GM19035 (cell line): ENCODE results near the gene ACKR4.
"Not testable (repeated sequence)": the region's sequence is repeated elsewhere in the genome, so short reads cannot be mapped to it uniquely, and the experiment has no call there.

Source experiments
- ATAC-seq: cut with Tn5 transposase; IDR thresholded peaks from one replicate; pipeline ENCODE4 v1.9.1; 2021; ENCODE audit not compliant: unreplicated experiment

The ACKR4 gene

DNA sequence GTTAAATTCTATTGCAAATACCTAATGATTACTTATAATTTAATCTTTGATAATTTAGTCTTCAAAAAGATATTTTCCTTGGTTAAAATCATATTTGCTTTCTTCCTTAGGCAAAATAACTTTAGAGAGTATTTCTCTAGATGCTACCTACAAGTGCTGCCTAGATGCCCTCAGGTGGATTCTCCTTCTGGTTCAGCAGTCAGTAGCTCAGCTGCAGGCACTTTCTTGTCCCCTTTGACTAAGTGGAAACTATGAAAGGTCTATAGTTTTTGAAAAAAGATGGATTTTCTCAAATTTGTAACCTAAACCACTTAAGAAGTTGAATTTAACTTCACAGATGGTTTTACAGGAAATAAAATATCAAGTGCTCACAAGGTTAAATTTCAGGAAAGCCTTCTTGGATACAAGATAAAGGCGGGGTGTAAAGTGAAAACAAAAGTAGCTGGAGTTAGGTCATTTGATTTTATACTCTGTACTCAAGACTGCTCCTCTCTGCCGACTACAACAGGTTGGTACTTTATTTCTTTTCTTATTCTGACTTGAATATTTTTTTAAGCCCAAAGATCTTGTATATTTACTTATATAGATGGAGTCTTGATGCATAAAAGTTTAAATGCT, at the start of gene ACKR4:
Gene ACKR4 (plus strand): TSS at position 455 of the 618 bp plus-strand sequence. CDS start 3,128 bp downstream, outside the sequence.
- ATAC-seq, result no peak

DNA sequence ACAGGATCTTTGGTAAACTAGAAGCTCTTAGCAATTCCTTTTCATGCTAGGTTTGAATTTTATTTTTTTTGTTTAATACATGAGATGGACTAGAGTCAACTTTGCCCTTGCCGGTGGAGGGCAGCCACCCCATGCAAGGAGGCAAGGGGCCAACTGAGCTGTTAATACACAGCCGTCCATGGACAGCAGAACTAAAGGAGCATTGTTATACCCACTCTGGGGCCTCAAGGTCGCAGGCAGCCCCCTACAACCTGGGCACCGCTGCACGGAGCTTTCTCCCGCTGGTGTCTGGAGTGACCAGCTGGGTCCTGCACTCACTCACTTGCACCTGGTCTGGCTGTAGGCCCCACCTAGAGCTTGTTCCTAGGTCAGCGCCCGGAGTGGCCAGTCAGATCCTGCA, 47.9 kb upstream of the ACKR4 start:
- no peak for ATAC-seq

DNA sequence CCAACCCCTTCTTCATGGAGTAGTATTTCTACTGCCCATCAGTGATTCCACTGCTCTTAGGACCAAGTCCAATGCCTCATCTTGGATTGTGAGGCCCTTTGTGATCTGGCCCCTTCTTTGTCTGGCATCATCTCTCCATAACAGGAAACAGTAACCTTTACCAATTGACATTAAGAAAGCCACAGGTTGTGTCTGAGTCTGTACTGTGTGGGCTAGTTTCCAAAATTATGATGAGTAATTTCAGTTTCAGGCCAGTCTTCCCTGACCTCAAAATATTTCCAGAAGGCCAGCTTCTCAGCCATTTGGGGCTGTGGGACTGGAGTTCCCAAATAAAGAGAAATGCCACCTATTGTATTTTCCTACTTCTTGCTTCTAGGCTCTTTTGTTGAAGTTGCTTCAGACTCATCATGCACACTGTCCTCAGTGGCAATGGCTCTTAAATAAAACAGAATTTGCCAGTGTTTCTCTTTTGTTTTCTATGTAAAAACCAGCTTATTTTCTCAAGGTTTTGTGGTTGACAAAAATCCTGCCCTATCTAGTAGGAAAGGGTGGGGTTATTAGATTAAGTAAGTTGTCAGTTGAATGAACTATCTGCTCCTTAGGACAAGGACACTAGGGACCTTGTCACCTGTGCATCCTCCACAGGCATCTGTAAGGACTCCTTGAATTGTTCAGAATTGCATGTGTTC, 47.0 kb upstream of the ACKR4 start:
- ATAC-seq, result peak; percentile 77

DNA sequence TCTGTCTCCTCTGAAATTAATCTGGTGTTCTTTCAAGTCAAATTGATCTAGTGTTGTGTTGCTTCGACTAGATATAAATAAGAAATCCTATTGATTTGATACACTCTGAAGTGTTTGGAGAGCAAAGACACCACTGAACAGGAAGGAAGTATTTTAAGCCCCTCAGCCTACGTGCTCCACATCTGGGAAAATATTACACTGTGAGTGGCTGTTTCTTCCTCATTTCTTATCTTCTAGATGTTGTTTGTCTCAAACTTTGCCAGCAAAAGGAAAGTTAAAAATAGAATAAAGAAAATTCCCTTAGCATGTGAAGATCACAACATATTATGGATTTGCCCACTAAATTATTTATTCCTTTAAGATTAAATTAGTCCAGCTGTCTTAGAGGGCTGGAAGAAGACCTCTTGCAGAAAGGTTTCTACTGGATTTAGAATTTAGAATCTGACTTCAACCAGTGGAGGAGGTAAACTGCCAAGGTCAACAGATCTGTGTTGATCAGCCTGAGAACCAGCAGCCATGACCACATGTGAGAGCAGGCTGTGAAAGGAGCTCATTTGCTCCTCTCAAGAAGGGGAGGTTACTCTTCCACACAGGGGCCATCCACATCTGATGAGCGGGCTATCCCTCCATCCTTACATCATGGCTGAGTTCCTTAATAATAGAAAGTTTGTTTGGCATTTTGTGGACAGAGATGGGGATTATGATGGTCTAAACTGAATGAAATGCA, 46.3 kb upstream of the ACKR4 start:
- no peak for ATAC-seq

DNA sequence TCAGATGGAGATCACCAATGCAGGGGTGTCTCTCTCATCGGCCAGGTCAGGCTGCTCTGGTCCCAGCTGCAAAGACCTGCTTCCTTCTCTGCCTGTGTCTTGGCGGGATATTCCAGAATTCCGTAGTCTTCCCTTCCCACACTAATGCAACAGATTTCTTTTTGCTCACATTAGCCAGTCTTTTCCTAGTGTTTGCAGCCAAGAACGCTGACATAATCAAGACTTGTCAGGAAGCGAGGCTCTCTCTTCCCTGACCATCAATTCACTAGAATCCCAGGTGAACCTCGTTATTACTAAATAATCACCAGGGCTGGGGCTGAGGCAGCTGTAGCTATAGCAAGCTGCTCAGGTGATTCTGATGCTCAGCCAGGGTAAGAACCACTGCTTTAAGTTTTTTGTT, 43.2 kb upstream of the ACKR4 start:
- no peak for ATAC-seq

DNA sequence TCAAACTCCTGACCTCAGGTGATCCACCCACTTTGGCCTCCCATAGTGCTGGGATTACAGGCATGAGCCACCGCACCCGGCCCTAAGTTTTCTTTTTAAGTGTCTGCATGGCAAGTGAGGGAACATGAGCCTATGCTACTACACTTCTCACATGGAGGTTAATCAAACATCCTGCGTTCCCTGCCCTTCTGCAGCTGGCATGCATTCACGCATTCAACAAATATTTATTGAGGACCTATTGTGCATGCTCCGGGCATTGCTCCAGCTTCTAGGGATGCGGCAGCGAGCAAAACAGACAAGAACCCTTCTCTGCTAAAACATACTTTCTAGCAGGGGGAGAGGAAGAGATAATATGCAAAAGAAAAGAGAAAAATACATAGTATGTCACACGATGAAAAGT, 42.6 kb upstream of the ACKR4 start:
- ATAC-seq, result no peak

DNA sequence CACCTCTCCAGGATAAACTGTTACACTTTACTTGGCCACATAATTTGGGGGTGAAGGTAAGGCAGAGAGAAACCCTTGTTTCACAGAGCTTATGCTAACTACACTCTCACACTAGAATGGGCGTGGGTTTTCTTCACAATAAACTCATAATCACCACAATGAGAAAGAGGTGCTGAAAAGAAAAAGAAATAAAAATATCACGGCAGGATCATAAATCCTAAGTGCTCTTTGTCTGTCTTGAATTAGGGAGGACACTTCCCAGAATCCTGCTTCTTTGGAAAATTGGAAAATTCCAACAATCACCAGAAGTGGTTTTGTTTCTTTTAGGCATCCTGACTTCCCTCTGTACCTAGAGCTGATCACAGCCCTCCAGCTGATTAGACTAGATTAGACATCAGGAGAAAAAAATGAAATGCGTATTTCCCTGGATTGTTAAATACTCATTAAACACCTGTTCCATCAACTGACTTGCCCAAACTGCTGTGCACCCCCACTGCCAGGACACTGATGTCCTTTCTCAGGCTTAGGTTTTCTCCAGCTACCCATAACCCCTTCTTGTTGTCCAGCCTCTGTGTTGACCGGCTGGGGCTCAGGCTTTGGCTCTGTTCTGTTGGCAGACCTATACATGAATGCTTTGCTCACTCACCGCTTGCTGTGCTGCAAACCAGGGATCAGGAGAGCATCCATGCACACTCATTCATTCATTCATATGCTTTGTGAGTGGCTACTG, 41.6 kb upstream of the ACKR4 start:
- no peak for ATAC-seq

DNA sequence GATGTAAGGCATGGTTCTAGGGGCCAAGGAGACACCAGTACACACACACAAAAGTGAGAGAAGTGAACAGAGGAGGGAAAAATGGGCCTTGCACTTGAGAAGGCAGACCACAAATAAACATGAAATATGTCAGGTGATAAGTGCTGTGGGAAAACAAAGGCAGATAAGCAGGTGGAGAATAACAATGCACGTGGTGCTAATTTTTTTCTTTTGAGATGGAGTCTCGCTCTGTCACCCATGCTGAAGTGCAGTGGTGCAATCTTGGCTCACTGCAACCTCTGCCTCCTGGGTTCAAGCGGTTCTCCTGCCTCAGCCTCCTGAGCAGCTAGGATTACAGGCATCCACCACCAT, 41.1 kb upstream of the ACKR4 start:
- not testable (repeated sequence) for ATAC-seq

DNA sequence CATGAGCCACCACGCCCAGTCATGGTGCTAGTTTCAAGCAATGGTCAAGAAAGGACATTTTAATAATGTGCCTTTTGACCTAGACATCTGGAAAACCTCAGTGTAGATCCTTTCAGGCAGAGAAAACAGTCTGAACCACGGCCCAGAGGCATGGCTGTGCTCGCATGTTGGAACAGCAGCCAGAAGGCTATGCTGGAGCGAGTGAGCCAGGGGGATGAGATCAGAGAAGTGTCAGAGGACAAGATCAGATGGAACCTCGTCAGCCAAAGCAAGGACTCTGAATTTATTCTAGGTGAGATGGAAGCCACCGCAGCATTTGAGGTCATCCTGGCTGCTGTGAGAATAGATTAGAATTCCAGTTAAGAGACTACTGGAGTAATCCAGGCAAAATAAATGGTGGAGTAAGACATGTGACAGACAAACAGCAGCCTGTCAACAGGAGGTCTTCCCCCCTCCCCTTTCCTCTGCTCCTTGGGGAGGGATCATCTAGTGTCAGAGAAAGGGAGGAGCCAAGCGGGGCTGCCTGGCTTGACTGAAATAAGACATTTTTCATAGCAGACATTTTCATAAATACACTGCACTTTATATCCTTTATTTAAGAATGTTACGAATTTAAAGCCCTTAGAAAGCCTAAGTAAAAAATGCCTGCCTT, 40.4 kb upstream of the ACKR4 start:
- ATAC-seq, result no peak

DNA sequence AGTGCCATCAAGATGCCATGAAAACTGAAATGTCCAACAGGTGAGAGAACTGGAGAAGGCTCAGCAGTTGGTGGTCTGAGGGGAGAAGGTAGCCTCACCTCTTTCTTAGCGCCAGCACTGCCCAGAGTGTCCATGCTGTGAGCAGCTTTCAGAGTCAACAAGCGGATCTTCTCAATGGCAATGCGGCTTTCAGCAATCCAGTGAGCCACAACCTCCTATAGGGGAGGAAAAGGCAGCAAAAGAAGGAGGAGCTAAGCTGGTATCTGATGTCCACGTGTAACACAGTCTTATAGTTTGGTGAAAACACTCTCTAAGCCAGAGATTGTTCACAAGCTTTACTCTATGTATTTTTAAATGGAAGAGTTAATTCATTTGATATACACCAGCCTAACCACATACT, 36.1 kb upstream of the ACKR4 start:
- ATAC-seq, result no peak

DNA sequence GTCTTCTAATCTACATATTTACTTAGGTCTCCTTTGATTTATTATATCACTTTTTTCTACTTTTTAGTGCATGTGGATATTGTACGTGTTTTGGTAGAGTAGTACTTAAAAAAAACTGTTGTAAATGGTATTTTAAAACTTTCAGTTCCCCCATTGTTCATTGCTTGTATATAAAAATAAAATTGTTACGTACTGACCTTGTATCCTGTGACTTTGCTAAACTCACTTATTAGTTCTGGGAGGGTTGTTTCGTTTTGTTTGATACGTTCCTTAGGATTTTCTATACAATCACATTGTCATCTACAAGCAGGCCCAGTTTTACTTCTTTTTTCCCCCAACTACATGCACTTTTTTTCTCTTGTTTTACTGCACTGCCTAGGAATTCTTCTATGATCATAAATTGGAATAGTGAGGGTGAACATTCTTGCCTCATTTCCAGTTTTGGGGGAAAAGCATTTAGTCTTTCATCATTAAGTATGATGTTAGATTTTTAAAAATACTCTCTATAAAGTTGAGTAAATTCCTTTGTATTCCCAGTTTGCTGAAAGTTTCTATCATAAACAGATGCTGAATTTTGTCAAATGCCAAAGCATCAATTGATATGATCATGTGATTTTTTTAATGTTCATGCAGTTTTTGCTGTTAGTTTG, 33.5 kb upstream of the ACKR4 start:
- no peak for ATAC-seq

DNA sequence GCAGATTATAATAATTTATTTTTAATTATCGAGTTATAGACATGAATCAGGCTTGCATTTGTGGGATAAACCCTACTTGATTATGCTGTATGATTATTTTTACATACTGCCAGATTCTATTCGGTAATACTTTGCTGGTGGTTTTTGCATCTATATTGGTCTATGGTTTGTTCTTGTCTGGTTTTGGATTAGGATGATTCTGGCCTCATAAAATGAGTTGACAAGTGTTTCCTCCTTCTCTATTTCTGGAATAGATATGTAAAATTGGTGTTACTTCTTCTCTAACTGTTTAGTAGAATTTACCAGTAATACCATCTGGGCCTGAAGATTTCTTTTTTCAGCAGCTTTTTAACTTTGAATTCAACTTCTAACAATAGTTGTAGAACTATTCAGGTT, 33.0 kb upstream of the ACKR4 start:
- ATAC-seq, result no peak

DNA sequence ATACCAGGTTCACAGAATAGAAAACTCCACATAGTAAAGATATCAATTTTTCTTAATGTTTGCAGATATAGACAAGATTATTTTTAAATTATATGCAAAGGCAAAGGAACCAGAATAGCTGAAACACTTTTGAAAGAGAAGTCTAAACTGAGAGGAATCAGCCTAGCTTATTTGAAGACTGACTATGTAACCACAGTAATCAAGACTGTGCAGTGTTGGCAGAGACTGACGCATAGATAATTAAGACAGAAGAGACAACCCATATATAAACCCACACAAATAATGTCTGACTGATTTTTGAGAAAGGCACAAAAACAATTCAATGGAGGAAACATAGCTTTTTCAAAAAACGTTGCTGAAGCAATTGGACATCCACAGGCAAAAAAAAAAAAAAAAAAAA, 28.6 kb upstream of the ACKR4 start:
- ATAC-seq, result no peak

DNA sequence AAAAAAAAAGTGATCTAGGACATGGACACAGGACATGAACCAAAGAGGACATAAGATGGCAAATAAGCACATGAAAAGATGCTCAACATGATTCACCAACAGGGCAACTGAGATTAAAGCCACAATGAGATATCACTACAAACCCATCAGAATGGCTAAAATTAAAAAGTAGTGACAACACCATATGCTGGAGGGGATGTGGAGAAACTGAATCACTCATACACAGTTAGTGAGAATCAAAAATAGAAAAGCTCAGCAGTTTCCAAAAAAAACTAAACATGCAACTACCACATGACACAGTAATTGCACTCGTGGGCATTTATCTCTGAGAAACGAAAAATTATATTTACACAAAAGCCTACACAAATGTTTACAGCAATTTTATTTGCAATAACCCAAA, 27.9 kb upstream of the ACKR4 start:
- no peak for ATAC-seq

DNA sequence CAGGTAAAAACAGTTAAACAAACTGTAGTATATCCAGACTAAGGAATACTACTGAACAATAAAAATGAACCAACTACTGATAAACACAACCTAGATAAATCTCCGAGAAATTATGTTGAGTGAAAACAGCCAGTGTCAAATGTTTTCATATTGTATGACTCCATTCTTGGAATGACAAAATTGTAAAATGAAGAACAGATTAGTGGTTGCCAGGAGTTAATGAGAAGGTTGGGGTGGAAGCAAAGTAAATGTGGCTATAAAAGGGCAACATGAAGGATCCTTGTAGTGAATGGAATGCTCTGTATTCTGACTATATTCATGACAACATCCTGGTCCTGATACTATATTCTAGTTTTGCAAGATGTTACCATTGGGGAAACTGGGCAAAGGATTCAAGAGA, 27.5 kb upstream of the ACKR4 start:
- no peak for ATAC-seq

DNA sequence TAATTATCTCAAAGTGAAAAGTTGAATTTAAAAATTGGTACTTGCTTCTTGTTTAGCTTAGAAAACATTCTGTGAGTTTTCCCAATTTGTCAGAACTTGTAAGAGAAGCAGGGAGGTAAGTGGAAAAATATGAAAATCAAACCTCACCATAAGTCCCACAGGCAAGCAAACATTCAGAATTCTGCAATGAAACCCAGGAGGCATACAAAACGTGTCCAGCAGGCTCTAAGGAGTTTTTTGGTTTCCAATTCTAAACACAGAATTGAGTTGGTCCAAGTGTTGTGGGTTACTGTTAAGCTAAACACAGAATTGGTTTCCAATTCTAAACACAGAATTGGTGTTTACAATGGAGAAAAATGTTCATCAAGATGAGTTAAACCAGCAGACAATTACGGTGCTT, 27.1 kb upstream of the ACKR4 start:
- no peak for ATAC-seq

DNA sequence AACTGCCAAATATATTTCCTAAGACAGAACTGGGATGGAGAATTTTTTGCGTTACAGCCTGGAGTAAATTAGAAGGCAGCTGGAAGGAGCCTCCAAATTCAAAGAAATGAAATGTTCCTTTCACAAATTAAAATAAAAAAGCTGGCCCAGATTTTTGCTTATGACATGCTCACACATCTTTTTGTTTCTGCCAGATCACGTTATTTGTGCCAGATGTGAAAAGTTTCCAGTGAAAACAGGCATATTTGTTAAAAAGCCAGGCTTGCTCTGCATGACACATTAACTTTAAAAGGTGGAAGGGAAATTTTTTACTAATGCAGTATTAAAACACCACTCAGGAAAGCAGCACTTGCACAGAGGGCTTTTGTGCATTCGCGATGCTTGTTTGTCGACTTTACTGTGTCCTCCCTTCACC, 23.3 kb upstream of the ACKR4 start:
- ATAC-seq, result no peak

DNA sequence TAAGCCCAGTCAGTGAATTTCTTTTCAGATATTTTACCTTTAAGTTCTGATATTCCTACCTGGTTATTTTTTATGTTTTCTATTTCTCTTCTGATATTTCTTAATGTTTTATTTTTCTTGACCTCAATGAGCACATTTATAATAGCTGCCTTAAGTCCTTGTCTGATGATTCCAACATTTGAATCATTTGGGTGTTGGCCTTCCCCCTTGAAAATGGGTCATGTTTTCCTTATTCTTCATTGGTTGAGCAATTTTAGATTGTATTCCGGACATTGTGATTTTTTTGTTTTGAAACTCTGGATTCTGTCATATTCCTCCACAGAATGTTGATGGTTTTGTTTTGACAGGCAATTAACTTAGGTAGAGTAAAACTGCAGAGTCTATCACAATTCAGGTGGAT, 9.7 kb upstream of the ACKR4 start:
- ATAC-seq, result no peak

DNA sequence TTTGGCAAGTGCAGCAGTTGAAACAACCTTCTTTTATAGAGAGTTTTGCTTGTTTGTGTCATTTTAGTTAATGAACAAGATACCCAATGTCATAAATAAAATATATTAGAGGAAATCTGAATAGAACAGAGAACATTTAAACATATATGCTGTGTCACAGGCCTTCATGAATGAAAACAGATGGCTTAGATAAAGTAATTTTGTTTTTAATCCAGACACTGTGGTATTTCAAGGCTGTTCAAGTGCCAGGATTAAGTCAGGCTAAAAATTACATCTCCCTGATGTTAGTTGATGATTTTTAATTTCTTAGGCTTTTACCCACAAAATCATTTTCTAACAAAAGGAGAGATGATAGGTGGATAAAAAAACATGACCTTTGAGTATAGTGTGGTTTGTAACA, 4.9 kb upstream of the ACKR4 start:
- no peak for ATAC-seq

DNA sequence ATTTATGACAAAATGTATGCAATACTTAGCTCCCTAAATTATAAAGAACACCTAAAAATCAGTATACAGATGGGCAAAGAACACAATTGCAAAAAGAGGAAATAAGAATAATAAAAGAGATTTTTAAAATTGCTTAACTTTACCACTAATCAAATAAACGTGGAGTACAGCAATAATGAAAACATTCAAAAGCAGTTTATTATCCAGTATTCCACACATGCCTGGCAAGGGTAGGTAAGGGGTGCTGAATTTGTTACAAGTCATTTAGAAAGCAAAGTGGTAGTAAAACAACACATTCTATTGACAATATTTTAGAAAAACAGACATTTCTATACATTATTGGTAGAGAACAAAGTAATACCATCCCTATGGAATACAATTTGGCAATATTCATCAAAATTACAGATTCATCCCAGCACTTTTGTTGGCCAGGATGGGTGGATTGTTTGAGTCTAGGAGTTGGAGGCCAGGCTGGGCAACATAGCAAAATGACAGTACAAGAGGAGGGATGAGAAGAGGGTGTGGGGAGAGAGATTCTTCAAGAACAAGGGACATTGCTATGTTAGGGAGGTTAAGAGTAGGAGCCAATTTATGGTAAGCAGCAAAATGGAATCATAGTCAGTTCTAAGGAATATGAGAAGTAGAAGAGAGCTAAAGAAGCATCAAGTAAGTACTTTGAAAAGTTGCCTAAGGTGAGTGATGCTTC, 3.7 kb upstream of the ACKR4 start:
- ATAC-seq, result no peak
